Parathyroid adenoma (tissue), 2 donors: ENCODE results near the gene LRRC26.

Experiments used
- H2AFZ ChIP-seq: fragments of 300-600 bp; sonication (generic); one replicate; pipeline ENCODE4 v1.7.0; 2017; ENCODE audit warnings: antibody characterized with exemption, mild to moderate bottlenecking
- H3K27ac ChIP-seq: fragments of 300-600 bp; sonication (generic); one replicate; pipeline ENCODE4 v1.7.0; 2017
- H3K27me3 ChIP-seq: fragments of 300-600 bp; sonication (generic); one replicate; pipeline ENCODE4 v1.7.0; 2017; ENCODE audit warnings: low read length; ENCODE audit not compliant: control insufficient read depth, insufficient read depth
- H3K36me3 ChIP-seq: fragments of 300-600 bp; sonication (generic); one replicate; pipeline ENCODE4 v1.7.0; 2017; ENCODE audit warnings: low read length; ENCODE audit not compliant: control insufficient read depth, insufficient read depth
- H3K4me1 ChIP-seq: fragments of 300-600 bp; sonication (generic); one replicate; pipeline ENCODE4 v1.7.0; 2017; ENCODE audit warnings: control low read depth
- H3K4me2 ChIP-seq: fragments of 300-600 bp; sonication (generic); one replicate; pipeline ENCODE4 v1.7.0; 2017; ENCODE audit warnings: low read length
- H3K4me3 ChIP-seq: fragments of 300-600 bp; sonication (generic); one replicate; pipeline ENCODE4 v1.7.0; 2017; ENCODE audit warnings: low read depth, low read length
- H3K79me2 ChIP-seq: fragments of 300-600 bp; sonication (generic); one replicate; pipeline ENCODE4 v1.7.0; 2017; ENCODE audit warnings: control low read depth
- H3K9ac ChIP-seq: fragments of 300-600 bp; sonication (generic); one replicate; pipeline ENCODE4 v1.7.0; 2017; ENCODE audit warnings: mild to moderate bottlenecking
- H3K9me3 ChIP-seq: fragments of 300-600 bp; sonication (generic); one replicate; pipeline ENCODE4 v1.7.0; 2017; ENCODE audit warnings: low read length; ENCODE audit not compliant: control insufficient read depth
- TF ChIP-seq, protein P1 (sequence below): fragments of 300-600 bp; sonication (generic); IDR thresholded peaks from one replicate; pipeline ENCODE4 v1.7.0; 2017; ENCODE audit warnings: antibody characterized with exemption, mild to moderate bottlenecking
- donor health status: primary hyperparathyroidism.

The LRRC26 gene

GRCh38 chr9:137181680-137182079, 11.8 kb upstream of the LRRC26 start:
- H3K36me3 ChIP-seq = no peaks in the 10 kb centered on the region

GRCh38 chr9:137180491-137180890, 10.6 kb upstream of the LRRC26 start:
- Histone ChIP-seq H3K9ac (no peak overlapping the region), H3K36me3 (no peaks in the 10 kb centered on the region), H3K27me3 (no peaks in the 10 kb centered on the region), H3K79me2 (no peaks in the 10 kb centered on the region), H3K4me1 (no peaks in the 10 kb centered on the region), H3K4me3 (no peak overlapping the region), H3K4me2 (no peak overlapping the region), H3K27ac (no peak overlapping the region), H3K9me3 (no peaks in the 10 kb centered on the region), H2AFZ (no peak overlapping the region)
- TF ChIP-seq, protein P1, sequence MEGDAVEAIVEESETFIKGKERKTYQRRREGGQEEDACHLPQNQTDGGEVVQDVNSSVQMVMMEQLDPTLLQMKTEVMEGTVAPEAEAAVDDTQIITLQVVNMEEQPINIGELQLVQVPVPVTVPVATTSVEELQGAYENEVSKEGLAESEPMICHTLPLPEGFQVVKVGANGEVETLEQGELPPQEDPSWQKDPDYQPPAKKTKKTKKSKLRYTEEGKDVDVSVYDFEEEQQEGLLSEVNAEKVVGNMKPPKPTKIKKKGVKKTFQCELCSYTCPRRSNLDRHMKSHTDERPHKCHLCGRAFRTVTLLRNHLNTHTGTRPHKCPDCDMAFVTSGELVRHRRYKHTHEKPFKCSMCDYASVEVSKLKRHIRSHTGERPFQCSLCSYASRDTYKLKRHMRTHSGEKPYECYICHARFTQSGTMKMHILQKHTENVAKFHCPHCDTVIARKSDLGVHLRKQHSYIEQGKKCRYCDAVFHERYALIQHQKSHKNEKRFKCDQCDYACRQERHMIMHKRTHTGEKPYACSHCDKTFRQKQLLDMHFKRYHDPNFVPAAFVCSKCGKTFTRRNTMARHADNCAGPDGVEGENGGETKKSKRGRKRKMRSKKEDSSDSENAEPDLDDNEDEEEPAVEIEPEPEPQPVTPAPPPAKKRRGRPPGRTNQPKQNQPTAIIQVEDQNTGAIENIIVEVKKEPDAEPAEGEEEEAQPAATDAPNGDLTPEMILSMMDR = no peak

More at GRCh38 chr9:137181680-137182079, 11.8 kb upstream of the LRRC26 start:
- no peaks in the 10 kb centered on the region for H3K4me1 ChIP-seq
- no peak overlapping the region for H3K4me3 ChIP-seq
- H3K27ac ChIP-seq = no peak overlapping the region
- no peak overlapping the region for H3K4me2 ChIP-seq
- H2AFZ ChIP-seq = no peak overlapping the region
- no peaks in the 10 kb centered on the region for H3K79me2 ChIP-seq
- TF ChIP-seq, protein P1 = no peak
- H3K9me3 ChIP-seq = no peaks in the 10 kb centered on the region
- H3K27me3 ChIP-seq = no peaks in the 10 kb centered on the region
- no peak overlapping the region for H3K9ac ChIP-seq

GRCh38 chr9:137179761-137180160, 9.9 kb upstream of the LRRC26 start:
- TF ChIP-seq, protein P1 = no peak
- Histone ChIP-seq H3K36me3 (no peaks in the 10 kb centered on the region), H3K79me2 (no peaks in the 10 kb centered on the region)

GRCh38 chr9:137178939-137179630, 9.2 kb upstream of the LRRC26 start:
- no peak overlapping the region for H3K9ac ChIP-seq
- no peak overlapping the region for H3K4me3 ChIP-seq
- no peak overlapping the region for H3K27ac ChIP-seq
- TF ChIP-seq, protein P1 = no peak
- H3K9me3 ChIP-seq = no peaks in the 10 kb centered on the region
- H3K79me2 ChIP-seq = no peaks in the 10 kb centered on the region
- H3K4me1 ChIP-seq = no peaks in the 10 kb centered on the region
- H3K36me3 ChIP-seq = no peaks in the 10 kb centered on the region
- no peak overlapping the region for H2AFZ ChIP-seq
- H3K4me2 ChIP-seq = no peak overlapping the region
- no peaks in the 10 kb centered on the region for H3K27me3 ChIP-seq

More at GRCh38 chr9:137179761-137180160, 9.9 kb upstream of the LRRC26 start:
- no peak overlapping the region for H3K4me3 ChIP-seq
- no peak overlapping the region for H3K4me2 ChIP-seq
- no peak overlapping the region for H2AFZ ChIP-seq
- no peaks in the 10 kb centered on the region for H3K9me3 ChIP-seq
- no peaks in the 10 kb centered on the region for H3K27me3 ChIP-seq
- H3K9ac ChIP-seq = no peak overlapping the region
- no peaks in the 10 kb centered on the region for H3K4me1 ChIP-seq
- H3K27ac ChIP-seq = no peak overlapping the region
